OCI-LY7 (cell line): ENCODE data around the gene MAP3K13.

Source experiments
- CTCF ChIP-seq: fragments of 200-600 bp; sonication (generic); conservative IDR thresholded peaks from 2 replicates; pipeline ENCODE4 v1.5.1; 2014; ENCODE audit warnings: mild to moderate bottlenecking, antibody characterized with exemption, low read length, moderate library complexity, mixed read lengths
- EZH2phosphoT487 ChIP-seq: fragments of 200-600 bp; sonication (generic); IDR thresholded peaks from 2 replicates; pipeline ENCODE4 v1.6.1; 2018; ENCODE audit warnings: low read depth, borderline replicate concordance, mild to moderate bottlenecking, mixed run types, antibody characterized with exemption, low read length, moderate library complexity, mixed read lengths

GRCh38 chr3:185366074-185366335, 3.1 kb downstream of the MAP3K13 start:
- no peak for TF ChIP-seq CTCF
- TF ChIP-seq EZH2phosphoT487: no peak
